SK-N-SH (cell line): ENCODE data around the gene HIVEP2. TPM values are rescaled to one million over a fixed set of nuclear protein-coding genes. Genes with fewer than 3 reads are reported as not detected.

Experiments used
- CTCF ChIA-PET: fragments of 300-600, 350-600 bp; formaldehyde crosslinking; extraction: SDS; loops from one replicate; lab custom pipeline; 2021; lab: Yijun Ruan, JAX
- POLR2A ChIA-PET: fragments of 350-600 bp; sonication (Branson Sonifier 250); formaldehyde crosslinking; extraction: SDS; loops from one replicate; lab custom pipeline; 2020; ENCODE audit warnings: antibody characterized with exemption, inconsistent platforms; lab: Yijun Ruan, JAX
- DNase-seq: peaks from one replicate; pipeline ENCODE4 v3.0.0; 2012
- H2AFZ ChIP-seq: fragments of 200-600 bp; sonication (generic); 2 replicates; pipeline ENCODE4 v1.8.1; 2016; ENCODE audit warnings: antibody characterized with exemption, mild to moderate bottlenecking, low read depth
- H3F3A ChIP-seq: fragments of 200-600 bp; sonication (generic); replicated peaks from 2 replicates; pipeline ENCODE3; 2016; ENCODE audit warnings: antibody characterized with exemption, mild to moderate bottlenecking; ENCODE audit not compliant: insufficient read depth
- H3K27ac ChIP-seq, 2 experiments: fragments of 200-500 bp in 1 of 2; fragments of 200-600 bp in 1 of 2; sonication (Bioruptor generic) in 1 of 2; sonication (generic), shearing (Covaris generic) in 1 of 2; 2 replicates each; pipeline versions ENCODE4 v1.5.1 to v1.6.1; 2014 to 2016; ENCODE audit warnings: low read depth in 2 of 2, inconsistent platforms in 1 of 2, low read length in 1 of 2, mild to moderate bottlenecking in 1 of 2, mixed read lengths in 1 of 2
- H3K27me3 ChIP-seq: fragments of 200-600 bp; sonication (generic), shearing (Covaris generic); 2 replicates; pipeline ENCODE4 v1.6.1; 2016; ENCODE audit warnings: mixed run types; ENCODE audit not compliant: insufficient read depth
- H3K36me3 ChIP-seq, 2 experiments: fragments of 200-500 bp in 1 of 2; fragments of 200-600 bp in 1 of 2; sonication (Bioruptor generic) in 1 of 2; sonication (generic) in 1 of 2; replicated peaks in 1 of 2; 2 replicates each; pipeline versions ENCODE3 to v1.5.1; 2014 to 2016; ENCODE audit warnings: low read length in 1 of 2, mild to moderate bottlenecking in 1 of 2; ENCODE audit not compliant: insufficient read depth in 2 of 2, control insufficient read depth in 1 of 2
- H3K4me1 ChIP-seq, 2 experiments: fragments of 200-500 bp in 1 of 2; fragments of 200-600 bp in 1 of 2; sonication (Bioruptor generic) in 1 of 2; sonication (generic), shearing (Covaris generic) in 1 of 2; 2 replicates each; pipeline versions ENCODE4 v1.5.1 to v1.6.1; 2014 to 2016; ENCODE audit warnings: low read depth in 1 of 2, low read length in 1 of 2, mixed run types in 1 of 2; ENCODE audit not compliant: insufficient read depth in 2 of 2, control insufficient read depth in 1 of 2
- H3K4me2 ChIP-seq: fragments of 200-600 bp; sonication (generic), shearing (Covaris generic); 2 replicates; pipeline ENCODE4 v1.6.1; 2017; ENCODE audit warnings: mixed run types
- H3K4me3 ChIP-seq, 2 experiments: fragments of 200-500 bp in 1 of 2; fragments of 200-600 bp in 1 of 2; sonication (Bioruptor generic) in 1 of 2; sonication (generic), shearing (Covaris generic) in 1 of 2; 2 replicates each; pipeline versions ENCODE4 v1.5.1 to v1.8.1; 2014 to 2016; ENCODE audit warnings: low read depth in 2 of 2, inconsistent platforms in 1 of 2, low read length in 1 of 2, mild to moderate bottlenecking in 1 of 2, mixed read lengths in 1 of 2, moderate library complexity in 1 of 2
- H3K79me2 ChIP-seq: fragments of 200-600 bp; sonication (generic); 2 replicates; pipeline ENCODE4 v1.8.1; 2017; ENCODE audit warnings: mild to moderate bottlenecking; ENCODE audit not compliant: insufficient read depth
- H3K9ac ChIP-seq: fragments of 200-600 bp; sonication (generic); 2 replicates; pipeline ENCODE4 v1.6.1; 2017; ENCODE audit warnings: mixed run types
- H3K9me2 ChIP-seq: fragments of 200-600 bp; sonication (generic); 2 replicates; pipeline ENCODE4 v1.6.1; 2017; ENCODE audit warnings: mixed run types
- H3K9me3 ChIP-seq: fragments of 200-600 bp; sonication (generic); 2 replicates; pipeline ENCODE4 v1.6.1; 2017; ENCODE audit warnings: mixed run types, mild to moderate bottlenecking, moderate library complexity
- H4K20me1 ChIP-seq: fragments of 200-600 bp; sonication (generic); 2 replicates; pipeline ENCODE4 v1.6.1; 2017; ENCODE audit warnings: mild to moderate bottlenecking, mixed run types; ENCODE audit not compliant: insufficient read depth
- ELF1 ChIP-seq: IDR thresholded peaks from 2 replicates; pipeline ENCODE4 v1.4.0; 2012
- EZH2phosphoT487 ChIP-seq: fragments of 200-600 bp; sonication (generic); IDR thresholded peaks from 2 replicates; pipeline ENCODE4 v1.6.1; 2017; ENCODE audit warnings: low read depth, mixed run types, mild to moderate bottlenecking, antibody characterized with exemption, moderate library complexity, borderline replicate concordance
- JUND ChIP-seq: IDR thresholded peaks from 2 replicates; pipeline ENCODE4 v1.4.0; 2012
- NFIC ChIP-seq: IDR thresholded peaks from 2 replicates; pipeline ENCODE4 v1.4.0; 2012; ENCODE audit warnings: borderline replicate concordance
- POLR2AphosphoS5 ChIP-seq: IDR thresholded peaks from 2 replicates; pipeline ENCODE4 v1.6.1; 2012; ENCODE audit warnings: low read depth, low read length
- RFX5 ChIP-seq: IDR thresholded peaks from 2 replicates; pipeline ENCODE4 v1.6.1; 2012; ENCODE audit warnings: mild to moderate bottlenecking, improper control_type of control experiment, low read length
- RXRA ChIP-seq: IDR thresholded peaks from 2 replicates; pipeline ENCODE4 v1.4.0; 2012; ENCODE audit warnings: low read depth, mild to moderate bottlenecking, borderline replicate concordance
- SIN3A ChIP-seq: IDR thresholded peaks from 2 replicates; pipeline ENCODE4 v1.6.1; 2012; ENCODE audit warnings: low read depth, mild to moderate bottlenecking, low read length, moderate library complexity, borderline replicate concordance
- SMC3 ChIP-seq: IDR thresholded peaks from 2 replicates; pipeline ENCODE4 v1.6.1; 2012; ENCODE audit warnings: low read depth, low read length, improper control_type of control experiment
- TAF1 ChIP-seq: IDR thresholded peaks from 2 replicates; pipeline ENCODE4 v1.6.1; 2012; ENCODE audit warnings: low read depth, mild to moderate bottlenecking, low read length, moderate library complexity, borderline replicate concordance
- TCF12 ChIP-seq: IDR thresholded peaks from 2 replicates; pipeline ENCODE4 v1.4.0; 2012
- WGBS: methylation state at CpG from one replicate; pipeline ENCODE4 v1.1.6; 2017; ENCODE audit warnings: low lambda C conversion rate; 5-methylcytosine and 5-hydroxymethylcytosine counted together
- polyA plus RNA-seq, 3 experiments: library from polyadenylated mRNA; depleted of rRNA; stranded (reverse); fragments of >200 nt; gene quantifications; 2 replicates each; pipeline ENCODE4 v1.2.3, GENCODE V29; 2012
- TF ChIP-seq, protein P1 (sequence below): IDR thresholded peaks from 2 replicates; pipeline ENCODE4 v1.6.1; 2012; ENCODE audit warnings: mild to moderate bottlenecking, low read depth, low read length, moderate library complexity
- TF ChIP-seq, protein P2 (sequence below): fragments of 150-350 bp; IDR thresholded peaks from 2 replicates; pipeline ENCODE4 v1.6.1; 2016; ENCODE audit warnings: mild to moderate bottlenecking, low read depth, low read length

Gene HIVEP2
- polyA plus RNA-seq, 1 of the 3 experiments (the other 2 are of a cell fraction) = 2.5 TPM

DNA sequence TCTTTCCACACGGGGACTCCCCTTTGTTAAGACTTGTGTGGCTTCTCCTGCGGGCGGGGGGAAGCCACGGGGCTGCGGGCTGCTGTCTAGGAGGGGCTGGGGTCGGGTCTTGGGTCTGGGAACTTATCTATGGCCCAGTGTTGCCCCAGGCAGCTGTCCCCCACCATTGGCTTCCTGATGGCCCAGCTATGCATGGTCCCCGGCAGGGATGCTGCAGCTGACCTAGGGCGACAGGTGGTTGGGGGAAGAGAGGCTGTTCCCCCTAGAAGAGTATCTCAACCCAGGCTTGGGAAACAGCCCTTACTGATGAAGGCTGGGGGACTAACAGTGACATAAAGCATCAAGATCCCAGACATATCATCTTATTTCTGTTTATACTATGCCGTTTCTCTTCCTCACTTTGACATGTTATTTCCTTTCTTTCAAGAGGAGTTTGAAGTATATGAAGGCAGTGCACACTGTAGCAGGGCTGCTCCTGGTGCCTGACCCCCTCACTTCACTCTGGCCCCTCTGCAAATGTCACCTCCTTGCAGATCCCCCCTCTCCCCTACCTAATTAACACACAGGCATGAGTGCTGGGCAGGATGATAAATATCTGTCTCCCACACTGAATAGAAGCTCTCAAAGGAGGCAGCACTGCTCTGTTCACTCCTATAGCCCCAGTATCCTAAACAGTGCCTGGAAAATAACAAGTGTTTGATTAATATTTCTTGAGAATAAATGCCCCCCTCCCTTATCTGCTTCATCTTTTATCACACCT lies 87.0 kb downstream of the HIVEP2 start:
- 92% methylated on average over 5 of the region's 9 CpGs for WGBS
- no peaks in the 10 kb centered on the region for H3K36me3 ChIP-seq
- DNase-seq = no peak
- no peak overlapping the region for H3K4me2 ChIP-seq
- no peak overlapping the region for H2AFZ ChIP-seq
- no peaks in the 10 kb centered on the region for H3F3A ChIP-seq
- H3K79me2 ChIP-seq = peaks cover 3% of the 10 kb centered on the region; the same call in 1 of the 2 replicates
- H3K4me1 ChIP-seq = peaks cover 0 to 11% of the 10 kb centered on the region in 2 experiments; a peak in 2 of 4 replicates
- ChIA-PET POLR2A (no interaction called here), CTCF (no interaction called here)
- no peaks in the 10 kb centered on the region for H3K9me2 ChIP-seq
- peak overlapping the region in 1 of 2 experiments; percentile 25; a peak in 1 of 4 replicates for H3K27ac ChIP-seq
- no peaks in the 10 kb centered on the region for H3K9me3 ChIP-seq
- H3K9ac ChIP-seq = no peak overlapping the region
- H3K27me3 ChIP-seq = no peaks in the 10 kb centered on the region
- no peak for TF ChIP-seq TAF1
- TF ChIP-seq TCF12 = no peak
- TF ChIP-seq, protein P1, sequence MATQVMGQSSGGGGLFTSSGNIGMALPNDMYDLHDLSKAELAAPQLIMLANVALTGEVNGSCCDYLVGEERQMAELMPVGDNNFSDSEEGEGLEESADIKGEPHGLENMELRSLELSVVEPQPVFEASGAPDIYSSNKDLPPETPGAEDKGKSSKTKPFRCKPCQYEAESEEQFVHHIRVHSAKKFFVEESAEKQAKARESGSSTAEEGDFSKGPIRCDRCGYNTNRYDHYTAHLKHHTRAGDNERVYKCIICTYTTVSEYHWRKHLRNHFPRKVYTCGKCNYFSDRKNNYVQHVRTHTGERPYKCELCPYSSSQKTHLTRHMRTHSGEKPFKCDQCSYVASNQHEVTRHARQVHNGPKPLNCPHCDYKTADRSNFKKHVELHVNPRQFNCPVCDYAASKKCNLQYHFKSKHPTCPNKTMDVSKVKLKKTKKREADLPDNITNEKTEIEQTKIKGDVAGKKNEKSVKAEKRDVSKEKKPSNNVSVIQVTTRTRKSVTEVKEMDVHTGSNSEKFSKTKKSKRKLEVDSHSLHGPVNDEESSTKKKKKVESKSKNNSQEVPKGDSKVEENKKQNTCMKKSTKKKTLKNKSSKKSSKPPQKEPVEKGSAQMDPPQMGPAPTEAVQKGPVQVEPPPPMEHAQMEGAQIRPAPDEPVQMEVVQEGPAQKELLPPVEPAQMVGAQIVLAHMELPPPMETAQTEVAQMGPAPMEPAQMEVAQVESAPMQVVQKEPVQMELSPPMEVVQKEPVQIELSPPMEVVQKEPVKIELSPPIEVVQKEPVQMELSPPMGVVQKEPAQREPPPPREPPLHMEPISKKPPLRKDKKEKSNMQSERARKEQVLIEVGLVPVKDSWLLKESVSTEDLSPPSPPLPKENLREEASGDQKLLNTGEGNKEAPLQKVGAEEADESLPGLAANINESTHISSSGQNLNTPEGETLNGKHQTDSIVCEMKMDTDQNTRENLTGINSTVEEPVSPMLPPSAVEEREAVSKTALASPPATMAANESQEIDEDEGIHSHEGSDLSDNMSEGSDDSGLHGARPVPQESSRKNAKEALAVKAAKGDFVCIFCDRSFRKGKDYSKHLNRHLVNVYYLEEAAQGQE = no peak
- no peak for TF ChIP-seq SIN3A
- TF ChIP-seq, protein P2, sequence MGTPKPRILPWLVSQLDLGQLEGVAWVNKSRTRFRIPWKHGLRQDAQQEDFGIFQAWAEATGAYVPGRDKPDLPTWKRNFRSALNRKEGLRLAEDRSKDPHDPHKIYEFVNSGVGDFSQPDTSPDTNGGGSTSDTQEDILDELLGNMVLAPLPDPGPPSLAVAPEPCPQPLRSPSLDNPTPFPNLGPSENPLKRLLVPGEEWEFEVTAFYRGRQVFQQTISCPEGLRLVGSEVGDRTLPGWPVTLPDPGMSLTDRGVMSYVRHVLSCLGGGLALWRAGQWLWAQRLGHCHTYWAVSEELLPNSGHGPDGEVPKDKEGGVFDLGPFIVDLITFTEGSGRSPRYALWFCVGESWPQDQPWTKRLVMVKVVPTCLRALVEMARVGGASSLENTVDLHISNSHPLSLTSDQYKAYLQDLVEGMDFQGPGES = no peak
- no peak for TF ChIP-seq RXRA
- TF ChIP-seq RFX5 = no peak
- no peak for TF ChIP-seq JUND
- no peak for TF ChIP-seq EZH2phosphoT487
- no peak for TF ChIP-seq POLR2AphosphoS5
- no peaks in the 10 kb centered on the region for H4K20me1 ChIP-seq
- no peak overlapping the region for H3K4me3 ChIP-seq

DNA sequence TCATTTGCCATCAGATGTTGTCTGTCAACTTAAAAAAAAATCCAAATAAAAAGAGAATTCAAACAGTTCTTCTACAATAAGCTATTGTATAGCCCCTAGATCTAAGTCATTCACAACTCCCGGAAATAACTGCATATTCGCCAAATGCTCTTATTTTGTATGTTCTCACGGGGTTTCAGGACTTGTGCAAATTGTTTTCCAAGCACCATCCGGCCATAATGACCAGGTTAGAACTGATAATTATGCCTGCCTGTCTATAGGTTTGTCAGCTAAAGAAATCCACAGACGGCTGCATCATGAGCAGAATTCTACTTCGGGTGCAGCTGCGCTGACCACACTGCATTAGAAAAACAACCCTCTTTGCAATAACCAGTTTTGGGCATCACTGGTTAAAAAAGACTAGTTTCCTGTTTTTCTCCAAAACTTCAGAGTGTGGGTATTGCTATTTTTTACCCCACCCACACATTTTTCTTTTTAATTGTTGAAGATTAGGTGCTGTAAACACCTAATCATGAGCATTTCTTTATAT lies 87.7 kb downstream of the HIVEP2 start:
- Histone ChIP-seq H2AFZ (no peak overlapping the region), H3K79me2 (peaks cover 3% of the 10 kb centered on the region; the same call in 1 of the 2 replicates), H3K27ac (peak overlapping the region in 1 of 2 experiments; percentile 11; a peak in 1 of 4 replicates), H3K27me3 (no peaks in the 10 kb centered on the region), H3K4me2 (no peak overlapping the region), H3K9me2 (no peaks in the 10 kb centered on the region), H3K4me3 (no peak overlapping the region), H3K36me3 (no peaks in the 10 kb centered on the region), H3K9ac (no peak overlapping the region), H3K9me3 (no peaks in the 10 kb centered on the region), H4K20me1 (no peaks in the 10 kb centered on the region), H3K4me1 (peaks cover 0 to 11% of the 10 kb centered on the region in 2 experiments; a peak in 2 of 4 replicates), H3F3A (peaks cover 1% of the 10 kb centered on the region)
- DNase-seq = no peak
- 96% methylated on average over 7 of the region's 7 CpGs for WGBS
- TF ChIP-seq NFIC = no peak
- no peak for TF ChIP-seq ELF1
- TF ChIP-seq TAF1 = no peak
- no peak for TF ChIP-seq RXRA
- no peak for TF ChIP-seq POLR2AphosphoS5
- TF ChIP-seq SMC3 = no peak
- ChIA-PET CTCF (interaction anchor here (0.6 to 1.1 kb wide), 2 partner anchors 171 to 382 kb away, joined by 3 to 4 read pairs; no protein-coding TSS in a partner anchor), POLR2A (no interaction called here)
